ENCODE measurements around the gene ZBTB20. TPM values are rescaled to one million over a fixed set of nuclear protein-coding genes. Genes with fewer than 3 reads are reported as not detected.
A peak's percentile ranks its signal among the peaks of the same experiment; 100 is the strongest.

ZBTB20 gene
- total RNA-seq, 1 experiment from 2014 or later, result 0.10 TPM

GRCh38 chr3:114554731-114555130 lies 592.4 kb downstream of the ZBTB20 start:
- no peak for DNase-seq (ENCODE audit: low spot score)

GRCh38 chr3:114553949-114554593 lies 593.0 kb downstream of the ZBTB20 start:
- in situ Hi-C loops (cut with HindIII; ENCODE audit: low sequenced_read_pairs), result no loop called here

More at GRCh38 chr3:114554731-114555130, 592.4 kb downstream of the ZBTB20 start:
- in situ Hi-C loops (cut with HindIII; ENCODE audit: low sequenced_read_pairs), result no loop called here

GRCh38 chr3:114552527-114552812 lies 594.6 kb downstream of the ZBTB20 start:
- in situ Hi-C loops (cut with HindIII; ENCODE audit: low sequenced_read_pairs), result no loop called here
- no peak for DNase-seq (ENCODE audit: low spot score)

More at GRCh38 chr3:114553949-114554593, 593.0 kb downstream of the ZBTB20 start:
- no peak for DNase-seq (ENCODE audit: low spot score)

- in situ Hi-C loops (cut with HindIII; ENCODE audit: low sequenced_read_pairs), result no loop called here
- no peak for DNase-seq (ENCODE audit: low spot score)
These were observed 595.1 kb downstream of the ZBTB20 start for GRCh38 chr3:114551770-114552526.

- in situ Hi-C loops (cut with HindIII; ENCODE audit: low sequenced_read_pairs), result no loop called here
- no peak for DNase-seq (ENCODE audit: low spot score)
These were observed 596.9 kb downstream of the ZBTB20 start for GRCh38 chr3:114550165-114550564.

- in situ Hi-C loops (cut with HindIII; ENCODE audit: low sequenced_read_pairs), result no loop called here
- no peak for DNase-seq (ENCODE audit: low spot score)
These were observed 601.9 kb downstream of the ZBTB20 start for GRCh38 chr3:114545193-114545592.

GRCh38 chr3:114542359-114542758 lies 604.7 kb downstream of the ZBTB20 start:
- in situ Hi-C loops (cut with HindIII; ENCODE audit: low sequenced_read_pairs), result no loop called here
- DNase-seq (ENCODE audit: low spot score), result no peak

GRCh38 chr3:114539525-114539924 lies 607.6 kb downstream of the ZBTB20 start:
- DNase-seq (ENCODE audit: low spot score), result no peak
- in situ Hi-C loops (cut with HindIII; ENCODE audit: low sequenced_read_pairs), result no loop called here

- in situ Hi-C loops (cut with HindIII; ENCODE audit: low sequenced_read_pairs), result no loop called here
- no peak for DNase-seq (ENCODE audit: low spot score)
These were observed 608.9 kb downstream of the ZBTB20 start for GRCh38 chr3:114538211-114538610.

GRCh38 chr3:114528517-114528916 lies 618.6 kb downstream of the ZBTB20 start:
- in situ Hi-C loops (cut with HindIII; ENCODE audit: low sequenced_read_pairs), result no loop called here
- no peak for DNase-seq (ENCODE audit: low spot score)

- DNase-seq (ENCODE audit: low spot score), result no peak
- in situ Hi-C loops (cut with HindIII; ENCODE audit: low sequenced_read_pairs), result no loop called here
These were observed 619.9 kb downstream of the ZBTB20 start for GRCh38 chr3:114527036-114527644.

GRCh38 chr3:114525278-114525677 lies 621.8 kb downstream of the ZBTB20 start:
- in situ Hi-C loops (cut with HindIII; ENCODE audit: low sequenced_read_pairs), result no loop called here
- no peak for DNase-seq (ENCODE audit: low spot score)

GRCh38 chr3:114519415-114519814 lies 627.7 kb downstream of the ZBTB20 start:
- DNase-seq (ENCODE audit: low spot score), result peak; percentile 55
- in situ Hi-C loops (cut with HindIII; ENCODE audit: low sequenced_read_pairs), result no loop called here

GRCh38 chr3:114518206-114518808 lies 628.8 kb downstream of the ZBTB20 start:
- in situ Hi-C loops (cut with HindIII; ENCODE audit: low sequenced_read_pairs), result no loop called here
- DNase-seq (ENCODE audit: low spot score), result no peak

- in situ Hi-C loops (cut with HindIII; ENCODE audit: low sequenced_read_pairs), result no loop called here
- peak; percentile 70 for DNase-seq (ENCODE audit: low spot score)
These were observed 636.9 kb downstream of the ZBTB20 start for GRCh38 chr3:114510201-114510600.

GRCh38 chr3:114509756-114510155 lies 637.3 kb downstream of the ZBTB20 start:
- in situ Hi-C loops (cut with HindIII; ENCODE audit: low sequenced_read_pairs), result no loop called here
- DNase-seq (ENCODE audit: low spot score), result peak; percentile 61

- DNase-seq (ENCODE audit: low spot score), result no peak
- in situ Hi-C loops (cut with HindIII; ENCODE audit: low sequenced_read_pairs), result no loop called here
These were observed 638.1 kb downstream of the ZBTB20 start for GRCh38 chr3:114508976-114509375.

GRCh38 chr3:114508208-114508607 lies 638.9 kb downstream of the ZBTB20 start:
- in situ Hi-C loops (cut with HindIII; ENCODE audit: low sequenced_read_pairs), result no loop called here
- DNase-seq (ENCODE audit: low spot score), result no peak

- in situ Hi-C loops (cut with HindIII; ENCODE audit: low sequenced_read_pairs), result no loop called here
- DNase-seq (ENCODE audit: low spot score), result no peak
These were observed 640.3 kb downstream of the ZBTB20 start for GRCh38 chr3:114506591-114507300.

All from G401 (cell line).